Cardiac septum (tissue), 1 donor: ENCODE data around the gene DDIT4. TPM values are rescaled to one million over a fixed set of nuclear protein-coding genes. Genes with fewer than 3 reads are reported as not detected.
"Not testable (repeated sequence)": the region's sequence is repeated elsewhere in the genome, so short reads cannot be mapped to it uniquely, and the experiment has no call there.

Experiments
- DNase-seq: peaks from one replicate; pipeline ENCODE4 v3.0.0-alpha.2; 2020; ENCODE audit warnings: low spot score
- intact Hi-C: fragments of 100-400 bp; cut with DNase I; formaldehyde crosslinking; loops from one replicate; pipeline ENCODE4 v1.14.0; 2022
- total RNA-seq: library from RNA; stranded (reverse); fragmentation: NEBNext Ultra II Directional; extraction: Animal tissue kit (Norgen Biotek cat#: 25700); gene quantifications from one replicate; pipeline ENCODE4 v1.2.1, GENCODE V29; 2021
- donor health status: DM: no; HTN: no; CAD: no.

DDIT4 gene
- total RNA-seq, 1 donor from 2014 or later = 22.6 TPM

DNA sequence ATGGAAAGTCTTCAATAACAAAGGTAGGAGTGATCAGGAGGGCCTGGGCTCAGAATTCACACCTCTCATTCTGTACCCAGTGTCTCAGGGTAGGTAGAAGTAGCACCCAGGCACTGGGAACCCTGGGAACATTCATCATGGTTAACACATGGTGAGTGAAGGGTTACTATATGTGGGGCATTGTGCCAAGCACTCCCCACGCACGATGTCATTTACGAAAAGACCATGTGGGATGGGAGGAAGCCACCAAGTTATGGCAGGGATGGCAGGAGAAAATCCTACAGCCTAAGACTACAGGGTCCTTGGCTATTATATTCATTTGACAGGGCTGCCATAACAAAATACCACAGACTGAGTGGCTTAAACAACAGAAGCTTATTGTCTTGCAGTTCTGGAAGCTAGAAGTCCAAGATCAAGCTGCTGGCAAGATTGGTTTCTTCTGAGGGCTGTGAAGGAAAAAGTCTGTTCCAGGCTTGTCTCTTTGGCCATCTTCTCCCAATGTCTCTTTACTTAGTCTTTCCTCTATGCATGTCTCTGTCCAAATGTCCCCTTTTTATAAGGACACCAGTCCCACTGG lies 27.7 kb upstream of the DDIT4 start:
- intact Hi-C loops = no loop called here
- no peak for DNase-seq

DNA sequence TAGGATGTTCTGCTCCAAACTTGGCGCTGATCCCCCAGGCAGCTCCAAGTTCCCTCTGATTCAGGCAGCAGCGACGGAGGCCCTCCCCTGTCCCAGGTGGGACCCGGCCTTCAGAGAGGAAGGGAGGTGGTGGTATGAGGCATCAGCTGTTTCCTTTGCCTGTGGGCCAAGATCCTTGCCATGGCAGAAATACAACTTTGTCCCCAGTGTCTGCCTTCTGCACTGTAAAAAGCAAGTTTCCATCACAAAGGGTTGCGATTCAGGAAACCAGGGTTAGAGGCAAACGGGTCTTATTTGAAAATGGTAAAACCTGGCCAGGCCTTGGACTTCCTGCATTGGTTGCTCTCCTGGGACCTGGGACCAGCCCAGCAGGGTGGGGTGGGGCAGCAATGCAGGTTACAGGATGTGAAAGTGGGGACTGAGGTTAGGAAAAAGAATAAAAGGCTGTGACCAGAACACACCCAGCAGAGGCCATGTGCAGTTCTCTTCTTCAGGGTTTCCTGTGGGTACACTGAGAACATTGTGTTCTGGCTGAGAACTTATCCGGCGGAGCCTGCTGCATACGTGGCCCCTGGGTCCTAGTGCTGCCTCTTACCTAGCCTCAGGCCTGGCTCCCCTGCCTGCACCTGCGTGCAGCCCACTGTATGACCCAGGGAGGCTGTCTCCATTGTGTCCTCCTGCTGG lies 25.1 kb upstream of the DDIT4 start:
- peak; percentile 90 for DNase-seq
- intact Hi-C loops = loop anchor here (1.0 to 2.0 kb wide), 2 partner anchors 25 to 70 kb away; partner anchors contain the start of gene DDIT4

- DNase-seq = not testable (repeated sequence)
- intact Hi-C loops = loop anchor here (2.0 kb wide), 1 partner anchor 69 kb away; no protein-coding TSS in a partner anchor
These were observed 24.4 kb upstream of the DDIT4 start for GRCh38 chr10:72249176-72249862.

DNA sequence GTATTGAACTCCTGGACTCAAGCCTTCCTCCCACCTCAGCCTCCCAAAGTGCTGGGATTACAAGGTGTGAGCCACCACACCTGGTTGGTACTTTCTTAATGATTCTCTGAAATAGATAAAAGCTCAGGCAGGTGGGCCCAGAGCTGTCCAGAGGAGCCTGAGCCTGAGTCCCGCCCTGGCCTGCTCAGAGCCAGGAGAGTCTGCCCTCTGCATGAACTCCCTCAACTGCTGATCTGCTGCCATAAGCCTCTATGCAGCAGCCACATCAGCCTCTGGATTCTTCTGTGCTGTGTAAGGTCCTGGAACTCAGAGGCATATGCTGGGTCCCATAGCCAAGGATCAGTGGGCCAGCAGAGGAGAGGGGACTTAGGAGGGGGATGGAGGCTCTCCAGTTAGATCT lies 23.1 kb upstream of the DDIT4 start:
- intact Hi-C loops = no loop called here

DNA sequence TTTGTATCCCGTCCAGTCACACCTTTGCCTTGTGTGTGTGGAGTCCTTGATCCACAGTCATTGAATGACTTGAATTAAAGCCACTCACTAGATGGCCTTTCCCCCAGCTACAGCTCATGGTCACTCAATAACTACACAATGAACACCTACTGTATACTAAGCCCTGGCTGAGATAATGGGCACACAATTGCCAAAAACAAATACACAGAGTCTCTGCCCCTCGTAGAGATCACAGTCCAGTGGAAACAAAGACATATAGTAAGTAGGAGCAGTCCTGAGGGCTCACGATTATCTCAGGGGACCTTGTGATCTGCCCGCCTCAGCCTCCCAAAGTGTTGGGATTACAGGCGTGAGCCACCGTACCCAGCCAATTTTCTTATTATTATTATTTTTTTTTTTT lies 22.1 kb upstream of the DDIT4 start:
- DNase-seq = no peak
- intact Hi-C loops = no loop called here

More for the DNA sequence above, 23.1 kb upstream of the DDIT4 start:
- no peak for DNase-seq

- intact Hi-C loops = no loop called here
These were observed 20.8 kb upstream of the DDIT4 start for GRCh38 chr10:72252972-72253371.

DNA sequence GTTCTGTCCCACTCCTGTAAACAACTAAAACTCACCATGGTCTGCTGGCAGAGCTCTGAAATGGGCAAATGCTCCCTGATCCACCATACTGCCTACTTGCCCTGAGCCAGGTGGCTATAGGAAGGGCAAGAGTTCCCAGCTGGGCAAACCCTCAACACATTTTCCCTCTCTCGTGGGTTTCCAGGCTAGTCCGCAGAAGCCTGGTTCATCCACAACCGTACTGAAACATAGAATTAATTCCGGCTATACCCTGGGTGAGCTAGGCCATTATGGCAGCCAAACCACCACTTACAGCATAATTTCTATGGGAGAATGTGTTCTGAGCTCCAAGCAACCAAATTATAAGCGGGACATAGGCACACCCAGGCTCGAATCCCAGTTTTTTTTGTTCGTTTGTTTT lies 20.1 kb upstream of the DDIT4 start:
- DNase-seq = no peak
- intact Hi-C loops = no loop called here

More at GRCh38 chr10:72252972-72253371, 20.8 kb upstream of the DDIT4 start:
- DNase-seq = no peak

GRCh38 chr10:72254813-72255568 lies 18.7 kb upstream of the DDIT4 start:
- DNase-seq = peak; percentile 89
- intact Hi-C loops = no loop called here

DNA sequence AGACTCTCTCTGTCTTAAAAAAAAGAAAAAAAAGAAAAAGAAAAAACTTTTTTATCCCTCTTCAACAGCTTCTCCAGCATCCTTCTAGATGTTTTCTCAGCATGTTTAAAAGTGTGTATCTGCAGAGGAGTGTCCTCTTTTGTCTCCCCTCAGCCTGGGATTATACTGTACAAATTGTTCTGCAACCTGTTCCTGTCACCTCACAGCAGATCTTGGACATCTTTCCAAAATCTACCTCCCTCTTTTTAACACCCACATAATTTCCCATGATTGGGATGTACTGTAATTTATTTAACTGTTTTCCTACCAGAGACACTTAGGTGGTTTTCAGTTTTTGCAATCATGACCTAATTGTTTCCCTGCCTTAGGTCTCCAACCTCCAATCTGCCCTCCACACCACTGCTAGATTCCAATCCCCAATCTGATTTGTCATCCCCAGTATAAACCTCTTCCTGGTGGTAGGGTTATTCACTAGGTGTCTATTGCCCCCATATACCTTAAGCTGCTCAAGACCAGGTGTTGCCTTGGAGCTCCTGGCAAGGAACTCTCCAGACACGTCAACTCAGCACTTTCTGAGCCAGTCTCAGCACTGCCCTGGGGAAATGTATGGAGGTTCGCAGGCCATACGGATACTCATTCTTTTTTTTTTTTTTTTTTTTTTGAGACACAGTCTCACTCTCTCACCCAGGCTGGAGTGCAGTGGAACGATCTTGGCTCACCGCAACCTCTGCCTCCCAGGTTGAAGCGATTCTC lies 17.6 kb upstream of the DDIT4 start:
- no peak for DNase-seq
- intact Hi-C loops = no loop called here

- intact Hi-C loops = no loop called here
- no peak for DNase-seq
These were observed 16.5 kb upstream of the DDIT4 start for GRCh38 chr10:72257051-72257892.

DNA sequence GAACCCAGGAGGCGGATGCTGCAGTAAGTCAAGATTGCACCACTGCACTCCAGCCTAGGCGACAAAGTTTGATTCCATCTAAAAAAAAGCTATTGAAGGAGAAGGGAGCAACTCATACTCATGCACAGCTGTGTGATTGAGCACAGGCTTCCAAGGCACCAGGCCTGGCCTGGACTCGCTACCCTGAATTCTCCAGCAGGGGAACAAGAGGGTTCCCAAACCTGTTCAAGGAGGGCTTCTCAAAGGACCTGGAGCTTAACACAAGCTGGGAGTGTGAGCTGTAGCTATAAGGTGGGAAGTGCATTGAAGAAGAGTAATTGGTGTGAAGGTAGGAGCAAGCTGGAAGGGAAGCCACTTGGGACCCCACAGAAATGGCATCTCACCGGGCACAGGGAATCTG lies 15.1 kb upstream of the DDIT4 start:
- no peak for DNase-seq
- intact Hi-C loops = no loop called here

DNA sequence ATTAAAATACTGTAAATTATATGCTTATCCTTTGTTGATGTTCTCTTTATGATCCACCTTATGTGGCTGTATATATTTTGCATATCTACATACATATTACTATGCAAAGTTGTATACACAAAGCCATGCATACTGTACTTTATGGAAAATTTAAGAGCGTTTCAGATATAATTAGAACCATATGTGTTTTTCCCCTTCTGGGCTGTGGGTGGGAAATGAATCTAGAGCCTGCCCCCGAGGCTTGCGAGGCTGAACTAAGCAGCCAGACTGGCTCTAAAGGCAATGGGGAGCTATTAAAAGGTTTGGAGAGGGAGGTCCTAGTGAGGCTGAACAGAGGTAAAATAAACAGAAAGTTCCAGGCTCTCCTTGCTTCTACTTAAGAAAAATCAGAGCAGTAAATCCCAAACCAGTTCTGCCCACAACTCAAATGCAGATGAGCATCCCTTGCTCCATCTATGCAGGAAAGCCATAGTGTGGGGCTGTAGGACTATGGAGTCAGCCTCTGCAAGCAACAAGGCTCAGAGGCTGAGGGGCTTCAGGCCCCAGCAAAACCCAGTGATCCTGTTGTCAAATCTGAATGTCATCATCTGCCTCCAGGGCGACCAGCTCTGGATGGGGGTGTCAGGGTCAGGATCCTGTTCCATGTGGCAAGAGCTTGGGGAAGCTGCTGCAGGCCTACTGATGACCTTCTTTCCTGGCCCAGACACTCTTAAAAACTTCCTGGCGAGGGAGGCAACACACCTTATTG lies 14.1 kb upstream of the DDIT4 start:
- no peak for DNase-seq
- intact Hi-C loops = no loop called here

GRCh38 chr10:72260239-72260975 lies 13.3 kb upstream of the DDIT4 start:
- peak; percentile 92 for DNase-seq
- intact Hi-C loops = no loop called here

DNA sequence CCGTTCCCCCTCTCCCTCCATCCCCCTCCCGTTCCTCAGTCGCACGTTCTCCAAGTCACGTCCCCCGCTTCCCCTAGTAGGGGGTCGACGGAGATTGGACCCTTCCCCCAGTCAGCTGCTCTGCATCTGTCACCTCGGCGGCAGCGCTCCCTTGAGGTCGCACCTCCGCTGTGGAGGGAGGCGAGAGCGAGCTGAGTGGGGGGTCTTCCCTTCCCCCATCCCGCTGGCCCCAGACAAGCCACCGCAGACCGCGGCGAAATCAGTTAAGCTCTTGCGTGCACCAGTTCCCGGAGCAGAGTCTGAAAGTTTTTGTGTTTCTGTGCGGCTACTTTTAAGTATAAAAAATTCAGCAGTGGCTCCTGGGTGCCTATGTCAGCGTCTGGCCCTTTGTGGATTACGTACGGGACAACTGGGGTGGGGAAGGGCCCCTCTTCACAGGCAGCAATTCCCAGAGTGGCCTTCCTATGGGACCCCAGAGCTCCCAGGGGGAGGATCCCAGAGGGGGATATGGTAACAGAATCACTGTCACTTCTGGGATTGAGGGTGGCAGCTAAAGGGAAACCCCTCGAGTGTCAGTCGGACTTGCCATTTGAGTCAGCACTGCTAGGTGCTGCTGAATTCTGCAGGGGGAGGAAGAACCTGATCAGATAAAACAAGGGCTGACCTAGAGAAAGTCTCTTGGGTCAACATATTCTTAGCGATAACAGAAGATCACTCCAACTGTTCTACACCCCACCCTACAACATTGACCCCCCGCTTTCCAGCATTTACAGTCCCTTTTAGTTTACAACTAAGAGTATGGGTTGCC lies 12.5 kb upstream of the DDIT4 start:
- intact Hi-C loops = no loop called here

DNA sequence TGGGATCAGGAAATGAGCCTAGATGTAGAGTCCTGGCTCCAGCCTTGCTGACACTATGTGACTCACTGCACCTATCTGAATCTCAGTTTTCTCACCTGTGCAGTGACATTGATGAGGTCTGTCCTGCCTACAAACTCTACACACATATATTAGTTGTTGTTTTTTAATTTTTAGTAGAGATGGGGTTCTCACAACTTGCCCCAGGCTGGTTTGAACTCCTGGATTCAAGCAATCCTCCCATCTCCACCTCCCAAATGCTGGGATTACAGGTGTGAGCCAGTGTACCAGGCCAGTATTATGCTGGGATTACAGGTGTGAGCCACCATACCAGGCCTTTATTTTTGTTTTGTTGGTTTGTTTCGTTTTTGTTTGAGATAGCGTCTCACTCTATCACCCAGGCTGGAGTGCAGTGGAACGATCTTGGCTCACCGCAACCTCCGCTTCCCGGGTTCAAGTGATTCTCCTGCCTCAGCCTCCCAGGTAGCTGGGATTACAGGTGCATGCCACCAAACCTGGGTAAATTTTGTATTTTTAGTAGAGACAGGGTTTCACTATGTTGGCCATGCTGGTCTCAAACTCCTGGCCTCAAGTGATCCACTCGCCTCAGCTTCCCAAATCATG lies 11.8 kb upstream of the DDIT4 start:
- intact Hi-C loops = no loop called here

More for the DNA sequence above, 12.5 kb upstream of the DDIT4 start:
- no peak for DNase-seq

More for the DNA sequence above, 11.8 kb upstream of the DDIT4 start:
- no peak for DNase-seq
